Bronchial smooth muscle cell (primary cell): Measurements from ENCODE around the gene SCN3B. TPM values are rescaled to one million over a fixed set of nuclear protein-coding genes. Genes with fewer than 3 reads are reported as not detected.

Experiments
- total RNA-seq: library from RNA; depleted of rRNA; stranded (reverse); fragments of >200 nt; gene quantifications from 2 replicates; pipeline ENCODE4 v1.2.1, GENCODE V29; 2014

SCN3B gene, protein sequence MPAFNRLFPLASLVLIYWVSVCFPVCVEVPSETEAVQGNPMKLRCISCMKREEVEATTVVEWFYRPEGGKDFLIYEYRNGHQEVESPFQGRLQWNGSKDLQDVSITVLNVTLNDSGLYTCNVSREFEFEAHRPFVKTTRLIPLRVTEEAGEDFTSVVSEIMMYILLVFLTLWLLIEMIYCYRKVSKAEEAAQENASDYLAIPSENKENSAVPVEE
- total RNA-seq, result under 0.01 TPM in 2 replicates

DNA sequence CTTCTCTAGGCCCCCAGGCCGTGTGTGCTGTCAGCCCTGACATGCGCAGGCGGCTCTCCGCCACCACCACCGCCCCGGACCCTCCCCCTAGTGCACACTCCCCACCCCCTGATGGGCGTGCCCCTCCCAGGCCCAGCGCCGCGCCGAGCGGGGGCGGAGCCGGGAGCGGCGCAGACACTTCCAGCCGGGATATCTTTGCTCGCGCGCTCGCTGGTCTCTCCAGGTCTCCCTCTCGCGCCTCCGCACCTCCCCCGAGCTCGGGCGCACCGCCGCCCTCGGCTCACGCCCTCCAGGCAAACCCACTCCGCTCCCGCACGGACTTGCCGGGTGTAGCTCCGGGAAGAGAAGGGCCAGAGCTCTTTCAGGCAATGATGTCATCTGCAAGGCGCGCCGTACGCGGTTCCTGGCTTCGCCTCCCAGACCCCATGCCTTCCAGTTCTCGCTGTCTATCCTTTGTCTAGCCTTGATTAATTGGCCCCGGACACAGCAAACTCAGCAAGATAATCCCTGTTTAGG lies at the start of gene SCN3B:
Gene SCN3B (minus strand): TSS at position 59 of the 516 bp plus-strand sequence. CDS start 823 bp downstream, outside the sequence.

Other genes starting within 250 kb of the SCN3B start
- 0.34 and 1.3 TPM in 2 replicates for gene GRAMD1B, start 224.4 kb downstream of the SCN3B start, total RNA-seq
- 3.9 and 4.6 TPM in 2 replicates for gene ZNF202, start 87.0 kb upstream of the SCN3B start, total RNA-seq
- not detected in 2 replicates for gene OR6X1, start 99.9 kb upstream of the SCN3B start, total RNA-seq
- not detected in 2 replicates for gene OR6M1, start 151.7 kb upstream of the SCN3B start, total RNA-seq
- gene TMEM225, start 231.0 kb upstream of the SCN3B start, total RNA-seq, result not detected in 2 replicates
- not detected in 2 replicates for gene OR8D4, start 247.5 kb upstream of the SCN3B start, total RNA-seq